ENCODE data around the gene MPDU1. TPM values are rescaled to one million over a fixed set of nuclear protein-coding genes. Genes with fewer than 3 reads are reported as not detected.

Gene MPDU1
- total and polyA plus RNA-seq, 4 donors: 55.3 to 136 (median 91.2) TPM

GRCh38 chr17:7614425-7615264 is 31.0 kb downstream of the MPDU1 start, which contains the start of gene FXR2:
Gene FXR2, minus strand, starts transcription at chr17:7614897. Its CDS starts 365 bp downstream, at chr17:7614532.
- peak within 1 kb of the TSS; percentile 49 to 90 (median 82) for H3K4me3 ChIP-seq (ENCODE audit: low read depth in 1 of 3, low read length in 3 of 3)
- peak within 1 kb of the TSS; percentile 79 to 90 for H3K9ac ChIP-seq (ENCODE audit: low read depth in 1 of 2, low read length in 2 of 2)
- H3K9me3 ChIP-seq (ENCODE audit: control insufficient read depth in 4 of 4, low read length in 3 of 4): no peaks in the 10 kb centered on the region
- no peaks in the 10 kb centered on the region for H3K36me3 ChIP-seq (ENCODE audit: control insufficient read depth in 4 of 4, insufficient read depth in 3 of 4, low read depth in 1 of 4, low read length in 3 of 4)
- TF ChIP-seq FOXA1 (IDR thresholded peaks at IDR 0.05): no peak
- TF ChIP-seq JUND (IDR thresholded peaks at IDR 0.05): peak; percentile 33 to 57
- TF ChIP-seq EGR1 (IDR thresholded peaks at IDR 0.05; ENCODE audit: low read depth in 2 of 2): peak in 1 of 2 donors; percentile 36
- TF ChIP-seq RAD21 (IDR thresholded peaks at IDR 0.05): peak; percentile 44 to 55
- TF ChIP-seq SP1 (IDR thresholded peaks at IDR 0.05): peak; percentile 92
- no peak for TF ChIP-seq ZBTB33 (IDR thresholded peaks at IDR 0.05)
- no peak for TF ChIP-seq NR2F2 (IDR thresholded peaks at IDR 0.05)
- TF ChIP-seq MAX (IDR thresholded peaks at IDR 0.05): no peak
- peak in 1 of 2 donors; percentile 70 for TF ChIP-seq GABPA (IDR thresholded peaks at IDR 0.05 in 1 of 2, conservative IDR thresholded peaks at IDR 0.05 in 1 of 2)
- TF ChIP-seq HNF4A (conservative IDR thresholded peaks at IDR 0.05): no peak
- peak; percentile 80 for TF ChIP-seq CTCF (IDR thresholded peaks at IDR 0.05; ENCODE audit: low read depth, low read length, missing input control)
- peak; percentile 13 for TF ChIP-seq FOXA2 (IDR thresholded peaks at IDR 0.05)
- no peaks in the 10 kb centered on the region for H3K27me3 ChIP-seq (ENCODE audit: control insufficient read depth in 4 of 4, insufficient read depth in 4 of 4, low read length in 3 of 4)
- H3K27ac ChIP-seq (ENCODE audit: low read depth in 1 of 2, low read length in 2 of 2): peak within 1 kb of the TSS; percentile 89 to 91
- H3K4me1 ChIP-seq (ENCODE audit: control insufficient read depth in 4 of 4, insufficient read depth in 4 of 4, low read length in 3 of 4): peaks cover 4 to 37% (median 26%) of the 10 kb centered on the region in 4 donors
- DNase-seq (ENCODE audit: low spot score): peak; percentile 99
- WGBS: under 1% methylated on average over 93 of the region's 93 CpGs

- H3K27me3 ChIP-seq (ENCODE audit: control insufficient read depth in 4 of 4, insufficient read depth in 4 of 4, low read length in 3 of 4): no peaks in the 10 kb centered on the region
- no peak for DNase-seq (ENCODE audit: low spot score)
- 8% methylated on average over 28 of the region's 28 CpGs for WGBS
- TF ChIP-seq RXRA (IDR thresholded peaks at IDR 0.05) (peak; percentile 60 to 67), YY1 (IDR thresholded peaks at IDR 0.05) (peak; percentile 74), EGR1 (IDR thresholded peaks at IDR 0.05; ENCODE audit: low read depth in 2 of 2) (peak in 1 of 2 donors; percentile 2), SP1 (IDR thresholded peaks at IDR 0.05) (peak; percentile 57), ZBTB33 (IDR thresholded peaks at IDR 0.05) (peak; percentile 58), FOXA1 (IDR thresholded peaks at IDR 0.05) (no peak), ATF3 (IDR thresholded peaks at IDR 0.05) (peak; percentile 40), MAX (IDR thresholded peaks at IDR 0.05) (peak; percentile 72), HNF4A (conservative IDR thresholded peaks at IDR 0.05) (peak; percentile 46 to 47), RAD21 (IDR thresholded peaks at IDR 0.05) (no peak), GABPA (IDR thresholded peaks at IDR 0.05 in 1 of 2, conservative IDR thresholded peaks at IDR 0.05 in 1 of 2) (no peak)
- H3K36me3 ChIP-seq (ENCODE audit: control insufficient read depth in 4 of 4, insufficient read depth in 3 of 4, low read depth in 1 of 4, low read length in 3 of 4): no peaks in the 10 kb centered on the region
- H3K27ac ChIP-seq (ENCODE audit: low read depth in 1 of 2, low read length in 2 of 2): peak overlapping the region; percentile 86 to 91
- peak overlapping the region in 2 of 3 donors; percentile 26 to 53 for H3K4me3 ChIP-seq (ENCODE audit: low read depth in 1 of 3, low read length in 3 of 3)
- peak overlapping the region; percentile 69 to 79 for H3K9ac ChIP-seq (ENCODE audit: low read depth in 1 of 2, low read length in 2 of 2)
- peaks cover 4 to 33% (median 26%) of the 10 kb centered on the region in 4 donors for H3K4me1 ChIP-seq (ENCODE audit: control insufficient read depth in 4 of 4, insufficient read depth in 4 of 4, low read length in 3 of 4)
- no peaks in the 10 kb centered on the region for H3K9me3 ChIP-seq (ENCODE audit: control insufficient read depth in 4 of 4, low read length in 3 of 4)
Measured at GRCh38 chr17:7615265-7615747, 31.7 kb downstream of the MPDU1 start.
